ENCODE results near the gene HES6. TPM values are rescaled to one million over a fixed set of nuclear protein-coding genes. Genes with fewer than 3 reads are reported as not detected.
"Not testable (repeated sequence)": the region's sequence is repeated elsewhere in the genome, so short reads cannot be mapped to it uniquely, and the experiment has no call there.

HES6 gene
- total and polyA plus RNA-seq, 2 experiments from 2014 or later, result 0.86 to 1.3 TPM

DNA sequence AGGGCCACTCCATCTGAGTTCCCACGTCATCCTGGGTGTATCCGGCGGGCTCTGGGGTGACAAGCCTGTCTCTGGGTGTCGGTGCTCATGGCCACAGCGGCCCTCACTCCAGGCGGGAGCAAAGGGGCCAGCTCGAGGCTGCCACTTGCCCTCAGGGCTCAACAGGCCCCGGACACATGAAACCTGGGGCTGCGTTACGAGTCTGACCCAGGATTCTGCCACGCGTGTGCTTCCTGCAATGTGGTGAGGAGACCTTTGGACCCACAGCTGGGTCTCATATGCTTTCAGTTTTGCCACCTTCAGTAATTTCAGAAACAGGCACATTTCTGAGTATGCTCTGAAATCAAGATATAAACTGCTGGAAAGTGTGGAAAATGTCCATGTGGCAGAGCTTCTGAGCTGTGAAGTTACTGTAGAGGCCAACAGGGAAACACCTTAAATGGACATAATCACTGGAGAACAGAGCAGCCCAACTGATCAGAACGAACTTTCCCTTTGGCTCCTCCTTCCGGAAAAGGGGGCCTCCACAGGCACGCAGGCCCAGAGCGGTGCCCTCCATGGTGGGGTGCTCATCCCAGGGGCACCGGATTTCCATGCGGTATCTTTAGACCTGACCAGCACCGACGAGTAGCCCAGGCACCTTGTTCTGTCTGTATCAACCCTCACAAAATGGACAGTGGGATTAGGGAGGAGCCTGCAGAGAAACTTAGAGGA, 34.5 kb upstream of the HES6 start:
- H3F3A ChIP-seq (ENCODE audit: insufficient read depth), result no peaks in the 10 kb centered on the region
- H3K79me2 ChIP-seq (ENCODE audit: insufficient read depth), result 0 out of 2 replicates have a peak, but pooled peaks cover under 1% of the 10 kb centered on the region
- no peaks in the 10 kb centered on the region for H3K27me3 ChIP-seq (replicated peaks; ENCODE audit: insufficient read depth)
- H3K9me3 ChIP-seq (ENCODE audit: low read depth), result no peaks in the 10 kb centered on the region
- in situ Hi-C loops (cut with MboI), result loop anchor here (25.0 kb wide), 1 partner anchor 687 kb away; the partner anchor contains the start of gene RAB17
- WGBS, 2 experiments (ENCODE audit: low coverage in 1 of 2, low lambda C conversion rate in 2 of 2, missing lambda C conversion rate in 2 of 2), result 92 to 96% methylated on average over 20 of the region's 20 CpGs
- no peaks in the 10 kb centered on the region for H4K20me1 ChIP-seq (ENCODE audit: insufficient read depth)
- no peaks in the 10 kb centered on the region for H3K36me3 ChIP-seq (ENCODE audit: low read depth)
- no peak for DNase-seq
- H3K9ac ChIP-seq, result no peak overlapping the region
- no peak overlapping the region for H3K4me2 ChIP-seq (ENCODE audit: unreplicated experiment)
- H2AFZ ChIP-seq, result no peak overlapping the region
- H3K27ac ChIP-seq, result no peak overlapping the region
- no peak for TF ChIP-seq EZH2phosphoT487 (IDR thresholded peaks at IDR 0.05; ENCODE audit: insufficient read depth, low read depth)
- no peak for TF ChIP-seq EZH2 (IDR thresholded peaks at IDR 0.05; ENCODE audit: insufficient read depth, poor library complexity, severe bottlenecking)
- H3K4me1 ChIP-seq (ENCODE audit: insufficient read depth), result no peaks in the 10 kb centered on the region
- H3K4me3 ChIP-seq, result no peak overlapping the region
- H3K9me2 ChIP-seq (ENCODE audit: insufficient read depth), result no peaks in the 10 kb centered on the region

DNA sequence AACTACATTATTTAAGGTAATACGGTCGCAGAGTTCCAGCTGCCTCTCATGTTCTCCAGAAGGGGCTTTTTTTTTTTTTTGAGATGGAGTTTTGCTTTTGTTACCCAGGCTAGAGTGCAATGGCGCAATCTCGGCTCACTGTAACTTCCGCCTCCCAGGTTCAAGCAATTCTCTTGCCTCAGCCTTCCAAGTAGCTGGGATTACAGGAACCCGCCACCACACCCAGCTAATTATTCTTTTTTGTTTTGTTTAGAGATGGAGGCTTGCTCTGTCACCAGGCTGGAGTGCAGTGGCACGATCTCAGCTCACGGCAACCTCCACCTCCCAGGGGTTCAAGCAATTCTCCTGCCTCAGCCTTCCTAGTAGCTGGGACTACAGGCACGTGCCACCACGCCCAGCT, 33.6 kb upstream of the HES6 start:
- H3K4me2 ChIP-seq (ENCODE audit: unreplicated experiment); H3K27me3 ChIP-seq (replicated peaks; ENCODE audit: insufficient read depth); H3K4me3 ChIP-seq; H3K9ac ChIP-seq; H3K9me3 ChIP-seq (ENCODE audit: low read depth); H4K20me1 ChIP-seq (ENCODE audit: insufficient read depth); H3K9me2 ChIP-seq (ENCODE audit: insufficient read depth); DNase-seq; H3F3A ChIP-seq (ENCODE audit: insufficient read depth); H3K4me1 ChIP-seq (ENCODE audit: insufficient read depth); H3K27ac ChIP-seq; H2AFZ ChIP-seq; H3K79me2 ChIP-seq (ENCODE audit: insufficient read depth); H3K36me3 ChIP-seq (ENCODE audit: low read depth): not testable (repeated sequence)
- WGBS, 2 experiments (ENCODE audit: low coverage in 1 of 2, low lambda C conversion rate in 2 of 2, missing lambda C conversion rate in 2 of 2), result 96 to 99% methylated on average over 10 of the region's 10 CpGs
- in situ Hi-C loops (cut with MboI), result loop anchor here (25.0 kb wide), 1 partner anchor 686 kb away; the partner anchor contains the start of gene RAB17

DNA sequence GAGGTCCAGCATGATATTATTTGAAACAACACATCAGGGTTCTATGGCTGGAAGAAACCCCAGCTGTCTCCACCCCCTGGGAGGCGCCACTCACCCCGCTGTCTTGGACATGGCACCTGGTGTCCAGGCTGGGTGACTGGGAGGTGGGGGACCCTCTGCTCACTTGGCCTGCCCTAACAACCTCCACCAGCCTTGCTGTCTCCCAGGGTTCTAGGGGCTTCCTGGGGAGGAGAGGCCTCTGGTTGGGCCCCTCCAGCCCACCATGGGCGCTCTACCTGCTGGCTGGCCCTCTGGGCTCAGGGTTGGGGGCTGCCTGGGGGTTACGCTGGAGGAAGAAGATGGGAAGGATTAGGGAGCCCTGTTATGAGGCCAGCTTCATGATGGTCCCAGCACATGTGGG, 32.3 kb upstream of the HES6 start:
- H3K4me1 ChIP-seq (ENCODE audit: insufficient read depth), result no peaks in the 10 kb centered on the region
- no peaks in the 10 kb centered on the region for H3K79me2 ChIP-seq (ENCODE audit: insufficient read depth)
- no peak overlapping the region for H2AFZ ChIP-seq
- no peak overlapping the region for H3K9ac ChIP-seq
- WGBS, 2 experiments (ENCODE audit: low coverage in 1 of 2, low lambda C conversion rate in 2 of 2, missing lambda C conversion rate in 2 of 2), result 98% methylated on average over 4 of the region's 4 CpGs
- H3K9me3 ChIP-seq (ENCODE audit: low read depth), result no peaks in the 10 kb centered on the region
- H3K9me2 ChIP-seq (ENCODE audit: insufficient read depth), result no peaks in the 10 kb centered on the region
- in situ Hi-C loops (cut with MboI), result loop anchor here (25.0 kb wide), 1 partner anchor 685 kb away; the partner anchor contains the start of gene RAB17
- TF ChIP-seq EZH2phosphoT487 (IDR thresholded peaks at IDR 0.05; ENCODE audit: insufficient read depth, low read depth) (no peak), EZH2 (IDR thresholded peaks at IDR 0.05; ENCODE audit: insufficient read depth, poor library complexity, severe bottlenecking) (no peak)
- no peak overlapping the region for H3K27ac ChIP-seq
- H3K27me3 ChIP-seq (replicated peaks; ENCODE audit: insufficient read depth), result no peaks in the 10 kb centered on the region
- H3K4me3 ChIP-seq, result no peak overlapping the region
- no peak overlapping the region for H3K4me2 ChIP-seq (ENCODE audit: unreplicated experiment)
- no peaks in the 10 kb centered on the region for H3F3A ChIP-seq (ENCODE audit: insufficient read depth)
- no peaks in the 10 kb centered on the region for H4K20me1 ChIP-seq (ENCODE audit: insufficient read depth)
- no peak for DNase-seq
- H3K36me3 ChIP-seq (ENCODE audit: low read depth), result no peaks in the 10 kb centered on the region

DNA sequence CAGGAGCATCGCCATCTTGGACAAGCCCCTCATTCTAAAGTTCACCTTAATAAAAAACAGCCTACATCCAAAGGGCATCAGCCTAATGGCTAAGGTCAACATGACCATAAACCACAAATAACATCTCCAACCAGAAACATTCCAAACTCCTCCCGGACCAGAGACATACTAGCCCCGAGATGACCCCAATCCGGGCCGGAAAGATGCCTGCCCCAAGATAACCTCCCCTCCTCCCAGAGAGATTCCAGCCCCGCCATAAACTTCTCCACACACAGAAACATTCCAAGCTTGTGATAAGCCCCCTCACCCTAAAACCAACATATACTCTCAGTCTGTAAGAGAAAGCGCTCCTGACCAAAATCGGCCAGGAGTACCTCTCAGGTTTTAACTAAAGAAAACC, 31.8 kb upstream of the HES6 start:
- not testable (repeated sequence) for H3K4me1 ChIP-seq (ENCODE audit: insufficient read depth); H3K79me2 ChIP-seq (ENCODE audit: insufficient read depth); H3K9ac ChIP-seq; DNase-seq; H3F3A ChIP-seq (ENCODE audit: insufficient read depth); H3K9me3 ChIP-seq (ENCODE audit: low read depth); H2AFZ ChIP-seq; H3K36me3 ChIP-seq (ENCODE audit: low read depth); H3K4me2 ChIP-seq (ENCODE audit: unreplicated experiment); H3K27me3 ChIP-seq (replicated peaks; ENCODE audit: insufficient read depth); H3K4me3 ChIP-seq; H3K9me2 ChIP-seq (ENCODE audit: insufficient read depth); H4K20me1 ChIP-seq (ENCODE audit: insufficient read depth); H3K27ac ChIP-seq
- WGBS, 2 experiments (ENCODE audit: low coverage in 1 of 2, low lambda C conversion rate in 2 of 2, missing lambda C conversion rate in 2 of 2), result 82 to 84% methylated on average over 8 of the region's 8 CpGs
- in situ Hi-C loops (cut with MboI), result loop anchor here (25.0 kb wide), 1 partner anchor 684 kb away; the partner anchor contains the start of gene RAB17
